Measurements from ENCODE around the gene MCC.

The MCC gene

DNA sequence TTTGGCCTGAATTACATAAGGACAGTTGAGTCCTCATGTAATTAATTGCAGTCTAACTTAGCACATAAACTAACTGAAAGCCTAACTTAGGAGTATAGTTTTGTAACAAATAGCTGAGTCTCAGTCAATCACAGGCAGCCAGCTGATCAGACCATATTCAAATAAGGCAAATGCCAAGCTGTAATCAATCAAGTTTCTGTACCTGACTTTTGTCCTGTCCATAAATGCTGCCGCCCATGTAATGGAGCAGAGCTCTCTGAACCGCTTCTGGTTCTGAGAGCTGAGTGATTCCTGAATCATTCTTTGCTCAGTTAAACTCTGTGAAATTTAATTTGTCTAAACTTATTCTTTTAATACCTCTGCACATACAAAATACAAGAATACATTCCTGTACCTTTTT, 158.3 kb downstream of the MCC start:
- Mint-ChIP-seq H3K4me1 (peaks cover 0 to 11% of the 10 kb centered on the region in 2 donors), H3K27ac (no peak overlapping the region), H3K27me3 (peaks cover 12 to 33% of the 10 kb centered on the region in 2 donors), H3K9me3 (no peaks in the 10 kb centered on the region), H3K36me3 (no peaks in the 10 kb centered on the region), H3K4me3 (no peak overlapping the region)
- ATAC-seq (replicated peaks), result no peak
- no peak for DNase-seq

DNA sequence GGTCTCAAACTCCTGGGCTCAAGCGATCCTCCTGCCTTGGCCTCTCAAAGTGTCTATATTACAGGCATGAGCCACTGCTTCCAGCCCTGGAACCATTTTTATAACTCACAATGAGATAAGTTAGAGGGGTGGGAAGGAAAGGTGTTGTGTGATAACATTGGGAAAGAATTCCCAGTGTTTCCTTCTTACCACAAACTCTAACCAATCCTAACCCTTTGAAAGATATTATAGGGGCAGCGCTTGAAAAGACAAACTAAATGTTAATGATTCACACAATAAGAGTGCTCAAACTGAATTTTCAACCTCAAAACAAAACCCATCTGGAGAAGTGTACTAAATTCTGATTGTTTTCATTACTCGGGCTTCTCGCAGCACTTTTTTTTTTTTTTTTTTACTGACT, 163.2 kb downstream of the MCC start:
- Mint-ChIP-seq H3K4me1 (no peaks in the 10 kb centered on the region), H3K4me3 (no peak overlapping the region), H3K27me3 (peaks cover 4 to 18% of the 10 kb centered on the region in 2 donors), H3K36me3 (no peaks in the 10 kb centered on the region), H3K27ac (no peak overlapping the region), H3K9me3 (no peaks in the 10 kb centered on the region)
- ATAC-seq (replicated peaks) (no peak), DNase-seq (no peak)

DNA sequence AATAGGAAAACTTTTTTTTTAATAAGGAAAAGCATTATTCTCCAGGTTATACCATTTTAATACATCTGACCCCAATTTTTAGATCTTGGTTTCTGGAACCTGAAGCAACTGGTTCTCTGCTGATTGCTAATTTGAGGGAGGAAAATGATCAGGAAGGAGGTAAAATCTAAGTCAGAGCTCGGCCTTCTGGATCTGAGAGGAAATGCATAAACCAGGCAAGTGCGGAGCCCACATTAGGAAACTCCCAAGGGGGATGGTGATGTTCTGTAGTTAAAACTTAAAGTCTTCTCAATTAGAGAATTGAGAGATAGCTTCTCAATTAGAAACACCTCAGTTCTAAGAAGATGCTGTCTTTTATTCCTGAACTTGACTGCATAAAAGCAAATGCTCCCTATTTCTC, 167.0 kb downstream of the MCC start:
- DNase-seq, result no peak
- Mint-ChIP-seq H3K9me3 (no peaks in the 10 kb centered on the region), H3K27ac (no peak overlapping the region), H3K4me1 (no peaks in the 10 kb centered on the region), H3K27me3 (peaks cover 4 to 6% of the 10 kb centered on the region in 2 donors), H3K4me3 (no peak overlapping the region), H3K36me3 (no peaks in the 10 kb centered on the region)
- no peak for ATAC-seq (replicated peaks)

DNA sequence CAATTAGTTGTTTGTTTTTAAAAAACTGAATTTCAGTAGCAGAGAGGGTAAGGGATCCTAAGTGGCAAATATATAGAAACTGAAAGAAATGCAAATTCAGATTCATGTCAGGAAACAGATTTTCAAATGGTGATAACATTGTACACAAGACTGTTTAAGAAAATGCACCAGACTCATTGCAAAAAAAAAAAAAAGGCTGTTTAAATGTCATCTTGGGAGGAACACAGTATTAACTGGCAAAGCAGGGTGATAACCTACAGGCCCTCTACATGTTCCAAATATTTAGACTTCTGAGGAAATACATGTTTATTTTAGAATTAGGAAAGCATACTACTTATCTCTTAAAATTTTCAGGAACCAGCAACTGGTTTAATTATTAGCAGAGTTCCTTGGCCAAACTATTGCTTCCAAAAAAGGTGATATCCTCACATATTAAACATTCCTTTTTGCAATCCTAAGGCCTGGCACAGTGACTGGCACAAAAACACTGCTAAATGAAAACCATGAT, 167.9 kb downstream of the MCC start:
- ATAC-seq (replicated peaks) (no peak), DNase-seq (no peak)
- Mint-ChIP-seq H3K4me1 (no peaks in the 10 kb centered on the region), H3K27me3 (peaks cover 4 to 6% of the 10 kb centered on the region in 2 donors), H3K27ac (no peak overlapping the region), H3K36me3 (no peaks in the 10 kb centered on the region), H3K4me3 (no peak overlapping the region), H3K9me3 (no peaks in the 10 kb centered on the region)

DNA sequence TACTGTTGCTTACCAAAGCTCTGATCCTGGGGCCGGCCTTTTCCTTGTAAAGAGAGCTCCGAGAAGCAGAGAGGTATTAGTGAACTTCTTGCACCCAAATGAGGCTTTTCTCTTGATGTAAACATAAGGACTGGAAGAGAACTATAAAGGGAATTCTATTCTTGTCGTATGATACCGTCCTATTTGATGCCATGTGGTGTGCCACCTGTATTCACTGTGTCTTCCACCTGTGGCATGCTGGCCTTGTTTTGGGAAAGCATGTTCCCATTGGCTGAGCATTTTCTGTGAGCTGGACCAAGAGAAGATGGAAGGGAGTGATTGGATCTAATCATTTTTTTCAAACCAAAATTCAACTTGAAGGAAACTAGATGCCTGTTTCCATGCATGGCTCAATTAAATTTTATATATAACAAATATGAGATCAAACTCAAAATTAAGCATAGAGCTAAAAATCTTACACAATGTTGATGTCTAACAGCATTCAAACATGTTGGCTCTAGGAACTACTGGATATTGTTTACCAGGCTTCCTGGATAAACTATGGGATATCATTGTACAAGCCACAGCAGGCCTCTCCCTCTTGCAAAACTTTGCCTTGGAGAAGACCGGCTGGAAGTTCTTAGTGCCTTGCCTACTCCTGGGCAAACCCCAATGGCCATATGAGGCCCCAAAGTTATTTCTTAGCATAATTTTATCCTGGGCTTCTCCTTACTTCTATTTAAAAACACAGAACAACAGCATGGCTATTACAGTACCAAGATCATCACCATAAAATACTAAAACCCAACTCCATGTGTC, 168.8 kb downstream of the MCC start:
- H3K9me3 Mint-ChIP-seq, result no peaks in the 10 kb centered on the region
- H3K36me3 Mint-ChIP-seq, result no peaks in the 10 kb centered on the region
- H3K4me3 Mint-ChIP-seq, result no peak overlapping the region
- no peaks in the 10 kb centered on the region for H3K4me1 Mint-ChIP-seq
- DNase-seq (no peak), ATAC-seq (replicated peaks) (no peak)
- no peak overlapping the region for H3K27ac Mint-ChIP-seq
- peaks cover 4 to 6% of the 10 kb centered on the region in 2 donors for H3K27me3 Mint-ChIP-seq

DNA sequence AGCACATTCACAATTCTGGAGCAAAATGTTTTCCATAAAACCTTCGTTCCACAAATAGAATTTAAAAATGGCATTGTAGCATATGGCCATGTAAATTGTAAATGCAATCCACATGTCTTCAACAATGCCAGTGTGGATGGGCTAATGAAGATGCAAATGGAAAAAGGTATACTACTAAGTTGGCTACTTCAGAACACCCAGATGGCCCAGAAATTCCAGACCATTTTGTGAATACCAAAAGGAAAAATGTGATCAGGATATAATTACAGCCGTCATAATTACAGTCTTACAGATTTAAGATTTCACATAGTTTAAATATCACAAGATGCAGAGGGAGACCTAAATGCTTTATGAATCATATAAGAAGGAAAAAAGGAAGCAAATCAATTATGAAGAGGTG, 170.6 kb downstream of the MCC start:
- Mint-ChIP-seq H3K4me1 (no peaks in the 10 kb centered on the region), H3K9me3 (no peaks in the 10 kb centered on the region), H3K36me3 (no peaks in the 10 kb centered on the region), H3K27ac (no peak overlapping the region), H3K4me3 (no peak overlapping the region), H3K27me3 (peaks cover 6% of the 10 kb centered on the region in 2 donors)
- ATAC-seq (replicated peaks) (no peak), DNase-seq (no peak)

DNA sequence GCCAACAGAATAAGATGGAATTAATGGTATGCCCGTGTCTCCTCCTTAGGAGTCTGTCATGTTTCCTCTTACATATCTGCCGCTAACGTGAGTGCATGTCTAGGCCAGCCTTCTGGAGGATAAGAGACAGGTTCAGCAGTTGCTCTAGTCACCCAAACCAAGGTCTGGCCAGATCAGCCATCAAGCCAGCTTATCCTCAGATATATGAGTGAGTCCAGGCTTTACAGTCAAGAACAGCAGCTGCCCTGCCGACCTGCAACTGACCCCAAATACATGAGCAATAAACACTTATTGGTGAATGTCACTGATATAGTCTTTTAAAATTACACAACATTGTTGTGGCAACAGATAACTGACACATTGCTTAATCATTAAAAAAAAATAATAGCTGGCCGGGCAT, 177.0 kb downstream of the MCC start:
- H3K4me1 Mint-ChIP-seq, result no peaks in the 10 kb centered on the region
- H3K4me3 Mint-ChIP-seq, result no peak overlapping the region
- H3K9me3 Mint-ChIP-seq, result peaks cover 0 to 2% of the 10 kb centered on the region in 2 donors
- peaks cover 0 to 2% of the 10 kb centered on the region in 2 donors for H3K36me3 Mint-ChIP-seq
- H3K27me3 Mint-ChIP-seq, result peaks cover 15 to 25% of the 10 kb centered on the region in 2 donors
- ATAC-seq (replicated peaks), result no peak
- DNase-seq, result no peak
- H3K27ac Mint-ChIP-seq, result no peak overlapping the region

DNA sequence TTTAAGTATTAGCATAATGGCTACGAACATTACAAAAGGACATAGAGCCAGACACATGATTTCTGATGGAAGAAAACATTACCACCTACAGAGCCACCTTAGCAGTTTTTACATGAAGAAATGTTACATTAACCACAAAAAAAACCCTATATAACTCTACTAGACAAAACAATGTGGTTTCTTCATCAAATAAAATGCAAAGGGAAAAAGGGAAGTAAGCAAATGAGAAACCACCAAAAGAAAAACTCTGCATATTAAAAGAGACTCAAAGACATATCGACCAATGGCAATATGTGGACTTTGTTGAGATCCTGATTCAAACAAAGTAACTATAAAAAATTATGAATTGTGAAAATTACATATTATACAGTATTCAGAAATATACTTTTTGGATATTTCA, 186.1 kb downstream of the MCC start:
- H3K27me3 Mint-ChIP-seq, result peaks cover 27 to 49% of the 10 kb centered on the region in 2 donors
- no peak overlapping the region for H3K4me3 Mint-ChIP-seq
- peaks cover 0 to 1% of the 10 kb centered on the region in 2 donors for H3K9me3 Mint-ChIP-seq
- peaks cover 1 to 5% of the 10 kb centered on the region in 2 donors for H3K4me1 Mint-ChIP-seq
- ATAC-seq (replicated peaks), result peak; percentile 29 to 57
- no peak overlapping the region for H3K27ac Mint-ChIP-seq
- H3K36me3 Mint-ChIP-seq, result no peaks in the 10 kb centered on the region
- DNase-seq, result no peak

DNA sequence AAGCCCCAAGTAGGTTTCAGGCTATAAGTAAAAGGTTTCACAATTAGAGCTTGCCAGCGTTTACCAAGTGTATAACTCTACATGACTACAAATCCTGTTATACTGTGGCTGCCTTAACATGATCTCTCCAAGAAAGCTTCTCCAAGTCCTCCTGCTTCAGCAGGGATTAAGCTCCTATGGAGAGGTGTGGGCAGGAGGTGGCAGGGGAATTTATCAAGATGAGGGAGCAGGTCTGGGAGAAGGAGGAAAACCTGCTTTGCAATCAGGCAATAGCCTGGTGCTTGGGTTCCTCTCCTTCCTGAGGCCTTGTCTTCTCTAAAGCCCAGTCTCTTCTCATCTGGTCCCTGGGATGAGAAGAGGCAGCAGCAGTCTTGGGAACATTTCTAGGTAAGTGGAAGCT, 188.7 kb downstream of the MCC start:
- Mint-ChIP-seq H3K4me3 (no peak overlapping the region), H3K27me3 (peaks cover 43 to 64% of the 10 kb centered on the region in 2 donors), H3K27ac (no peak overlapping the region), H3K4me1 (peaks cover 4 to 12% of the 10 kb centered on the region in 2 donors), H3K36me3 (no peaks in the 10 kb centered on the region), H3K9me3 (peaks cover 0 to 1% of the 10 kb centered on the region in 2 donors)
- DNase-seq, result no peak
- no peak for ATAC-seq (replicated peaks)

DNA sequence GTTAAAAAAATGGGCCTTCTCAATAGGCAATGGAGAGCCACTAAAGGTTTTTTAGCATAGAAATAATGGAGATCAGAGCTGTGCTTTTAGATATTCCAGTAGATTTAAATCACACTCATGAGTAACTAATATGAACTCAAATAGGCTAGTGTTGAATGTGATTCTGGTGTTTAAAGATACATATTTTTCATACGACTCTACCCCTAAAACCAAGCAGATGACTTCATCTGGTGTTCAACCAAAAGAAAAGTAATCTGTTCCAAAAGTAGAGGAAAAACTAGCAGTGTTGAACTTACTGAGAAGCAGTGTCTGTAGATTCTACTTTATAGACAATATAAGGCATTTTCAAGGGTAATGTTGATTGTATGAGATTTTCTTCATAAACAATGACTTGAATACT, 191.6 kb downstream of the MCC start:
- Mint-ChIP-seq H3K4me3 (no peak overlapping the region), H3K4me1 (peaks cover 7 to 17% of the 10 kb centered on the region in 2 donors), H3K27ac (no peak overlapping the region), H3K9me3 (peaks cover 0 to 1% of the 10 kb centered on the region in 2 donors), H3K27me3 (peaks cover 43 to 64% of the 10 kb centered on the region in 2 donors), H3K36me3 (no peaks in the 10 kb centered on the region)
- DNase-seq (no peak), ATAC-seq (replicated peaks) (no peak)

DNA sequence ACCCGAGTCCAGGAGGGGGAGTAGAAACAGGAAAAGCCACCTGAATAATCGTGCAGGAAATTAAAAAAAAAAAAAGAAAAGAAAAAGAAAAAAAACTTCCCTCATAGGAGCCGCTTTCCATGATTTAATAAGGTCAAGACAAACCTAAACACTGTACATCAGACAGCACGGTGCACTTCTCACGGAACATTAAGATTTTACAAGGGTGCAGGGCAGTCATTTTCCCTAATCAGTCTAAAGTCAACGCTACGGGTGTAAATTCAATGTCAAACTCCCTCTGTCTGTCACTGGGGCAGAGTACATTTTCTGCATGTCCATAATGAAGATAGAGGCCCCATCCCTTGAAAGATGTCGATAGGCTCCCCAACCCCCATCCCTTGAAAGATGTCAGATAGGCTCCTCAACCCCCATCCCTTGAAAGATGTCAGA, 193.1 kb downstream of the MCC start:
- H3K27ac Mint-ChIP-seq, result no peak overlapping the region
- H3K36me3 Mint-ChIP-seq, result no peaks in the 10 kb centered on the region
- peaks cover 0 to 1% of the 10 kb centered on the region in 2 donors for H3K9me3 Mint-ChIP-seq
- peaks cover 7 to 17% of the 10 kb centered on the region in 2 donors for H3K4me1 Mint-ChIP-seq
- peak overlapping the region; percentile 82 to 85 for H3K4me3 Mint-ChIP-seq
- DNase-seq (no peak), ATAC-seq (replicated peaks) (no peak)
- peaks cover 53 to 66% of the 10 kb centered on the region in 2 donors for H3K27me3 Mint-ChIP-seq

DNA sequence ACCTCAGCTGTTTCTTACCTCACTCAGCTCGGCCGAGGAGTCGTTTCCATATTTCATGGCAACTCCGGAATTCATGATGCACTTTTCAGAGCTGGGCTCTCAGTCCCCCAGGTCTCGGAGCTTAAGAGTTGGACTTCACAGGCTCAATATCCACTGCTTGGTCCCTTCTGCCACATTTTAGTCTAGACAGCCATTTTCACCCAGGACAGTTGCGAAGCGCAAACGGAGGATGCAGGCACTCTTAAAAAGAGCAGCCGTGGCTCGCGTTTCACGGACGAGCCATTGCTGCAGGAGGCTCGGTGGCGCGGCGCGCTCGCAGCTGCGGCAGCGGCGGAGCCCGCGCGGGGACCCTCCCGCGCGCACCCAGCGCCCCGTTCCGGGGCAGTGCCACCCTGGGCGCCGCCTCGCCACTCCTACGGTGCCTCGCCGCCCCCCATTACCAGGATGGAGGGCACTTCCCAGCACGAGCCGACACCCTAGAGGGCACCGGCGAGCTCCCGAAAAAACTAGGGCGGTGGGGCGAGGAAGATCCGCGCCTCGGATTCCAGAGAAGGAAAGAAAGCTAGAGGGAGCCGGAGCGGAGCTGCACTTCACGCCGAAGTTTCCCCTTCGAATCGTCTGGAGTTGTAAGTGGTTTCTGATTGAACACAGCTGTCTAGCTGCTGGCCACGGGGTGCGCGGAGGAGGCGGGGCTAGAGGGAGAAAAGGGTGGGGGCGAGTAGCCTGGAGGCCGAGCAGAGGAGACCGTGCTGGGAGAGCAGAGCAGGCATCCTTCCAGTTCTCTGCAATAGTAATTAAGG, 193.7 kb downstream of the MCC start:
- Mint-ChIP-seq H3K4me1 (peaks cover 7 to 17% of the 10 kb centered on the region in 2 donors), H3K27ac (no peak overlapping the region), H3K27me3 (peaks cover 59 to 64% of the 10 kb centered on the region in 2 donors), H3K9me3 (peaks cover 0 to 1% of the 10 kb centered on the region in 2 donors), H3K4me3 (peak overlapping the region; percentile 82 to 85), H3K36me3 (no peaks in the 10 kb centered on the region)
- DNase-seq (peak; percentile 53), ATAC-seq (replicated peaks) (peak; percentile 92 to 97)

DNA sequence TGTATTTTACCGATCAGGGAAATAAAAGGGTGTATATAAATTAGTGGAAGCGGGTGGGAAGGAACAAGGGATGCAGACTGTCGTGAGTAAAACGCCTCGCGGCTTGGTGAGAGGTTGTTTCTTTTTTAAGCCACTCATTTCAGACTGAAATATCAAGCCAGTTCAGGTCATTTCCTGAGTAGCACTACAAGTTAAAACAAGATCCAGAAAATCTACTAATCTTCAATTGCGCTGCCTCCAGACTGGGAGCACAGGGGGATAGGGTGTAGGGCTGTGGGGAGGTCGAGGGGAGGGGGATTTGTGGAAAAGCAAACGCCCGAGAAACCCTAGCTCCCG, 194.3 kb downstream of the MCC start:
- Mint-ChIP-seq H3K36me3 (no peaks in the 10 kb centered on the region), H3K9me3 (peaks cover 0 to 1% of the 10 kb centered on the region in 2 donors), H3K27ac (no peak overlapping the region), H3K27me3 (peaks cover 61 to 66% of the 10 kb centered on the region in 2 donors), H3K4me3 (peak overlapping the region; percentile 71 to 82), H3K4me1 (peaks cover 7 to 17% of the 10 kb centered on the region in 2 donors)
- DNase-seq (no peak), ATAC-seq (replicated peaks) (peak; percentile 27 to 30)

DNA sequence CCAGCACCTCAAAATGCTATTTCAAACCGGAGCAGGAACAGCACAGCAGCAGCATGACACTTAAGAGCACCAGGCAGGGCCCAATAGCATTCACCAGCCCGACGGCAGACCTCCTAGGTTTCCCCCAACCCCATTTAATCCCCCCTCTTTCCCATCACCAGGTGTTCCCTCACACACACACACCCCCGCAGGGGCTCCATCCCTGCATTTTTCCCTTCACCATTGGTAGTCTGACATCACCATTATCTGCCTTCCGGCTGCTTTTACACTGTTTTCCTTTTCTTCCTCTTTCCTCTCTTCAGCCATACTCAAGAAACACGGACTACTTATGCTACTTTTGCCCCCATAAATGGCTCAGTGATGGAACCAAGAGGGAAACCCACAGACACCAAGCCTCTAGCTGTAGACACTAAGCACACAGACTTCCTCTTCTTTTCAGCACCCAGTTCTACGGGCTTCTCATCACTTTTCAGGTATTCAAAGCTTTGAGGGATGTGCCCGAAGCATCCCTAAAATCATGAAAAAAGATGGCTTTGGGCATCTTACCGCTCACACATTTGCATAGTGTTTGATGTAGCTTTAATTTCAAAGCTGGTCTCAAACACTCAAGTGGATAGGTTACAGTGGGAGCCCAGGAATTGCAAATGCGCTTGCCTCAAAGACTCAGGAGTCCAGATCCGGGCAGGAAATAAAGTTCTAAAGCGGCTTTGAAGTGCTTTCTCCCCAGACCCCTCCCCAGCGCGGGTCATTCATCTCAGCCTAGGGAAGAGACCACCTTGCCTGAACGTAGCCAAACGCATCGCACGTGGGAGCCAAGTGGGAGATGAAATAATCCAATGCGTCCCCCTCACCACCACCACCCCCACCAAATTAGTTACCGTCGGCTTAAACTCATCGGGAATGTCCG, 194.9 kb downstream of the MCC start:
- Mint-ChIP-seq H3K4me1 (peaks cover 7 to 17% of the 10 kb centered on the region in 2 donors), H3K27ac (no peak overlapping the region), H3K36me3 (no peaks in the 10 kb centered on the region), H3K27me3 (peaks cover 60 to 62% of the 10 kb centered on the region in 2 donors), H3K4me3 (peak overlapping the region; percentile 71 to 82), H3K9me3 (peaks cover 0 to 1% of the 10 kb centered on the region in 2 donors)
- ATAC-seq (replicated peaks) (peak in 1 of 2 donors; percentile 22), DNase-seq (no peak)

Data from stimulated activated naive B cell treated with anti-CD40 and anti-IgM and Interleukin-4, amounts not matched to agents 10 μg/mL and 1 μg/mL and 100 μg/mL, for 72 hours (primary cell).